Loucy (cell line): ENCODE measurements around the gene MEIKIN.

Source experiments
- EZH2phosphoT487 ChIP-seq: fragments of 200-600 bp; IDR thresholded peaks from 2 replicates; pipeline ENCODE4 v1.6.1; 2018; ENCODE audit warnings: antibody characterized with exemption, mild to moderate bottlenecking, moderate library complexity, borderline replicate concordance
- TF ChIP-seq, protein P1 (sequence below): fragments of 200-600 bp; sonication (generic); conservative IDR thresholded peaks from 2 replicates; pipeline ENCODE4 v1.5.1; 2014; ENCODE audit warnings: mild to moderate bottlenecking, antibody characterized with exemption, low read length

DNA sequence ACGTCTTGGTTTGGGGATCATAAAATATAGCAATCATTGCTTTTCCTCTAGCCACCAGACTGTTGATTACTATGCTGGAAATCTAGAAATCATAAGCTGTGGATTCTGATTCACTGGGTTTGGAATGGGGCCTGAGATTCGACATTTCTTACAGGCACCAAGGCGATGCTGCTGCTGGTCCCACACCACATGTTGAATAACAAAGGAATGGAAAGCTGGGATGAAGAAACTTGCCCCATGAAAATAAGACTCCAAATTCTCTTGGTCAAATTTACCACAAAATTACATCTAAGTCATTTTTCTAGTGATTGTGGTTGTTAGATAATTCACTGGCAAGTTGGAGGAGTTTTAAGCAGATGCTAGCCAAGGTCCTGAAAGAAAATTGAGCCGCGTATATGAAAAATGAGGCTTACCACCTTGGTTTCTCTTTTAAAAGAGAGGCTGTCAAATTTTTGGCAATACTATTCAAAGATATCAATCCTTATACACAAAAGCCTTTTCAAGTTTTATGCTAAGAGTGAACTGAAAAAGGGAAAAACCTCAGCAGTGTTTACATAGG is 23.0 kb upstream of the MEIKIN start:
- TF ChIP-seq, protein P1, sequence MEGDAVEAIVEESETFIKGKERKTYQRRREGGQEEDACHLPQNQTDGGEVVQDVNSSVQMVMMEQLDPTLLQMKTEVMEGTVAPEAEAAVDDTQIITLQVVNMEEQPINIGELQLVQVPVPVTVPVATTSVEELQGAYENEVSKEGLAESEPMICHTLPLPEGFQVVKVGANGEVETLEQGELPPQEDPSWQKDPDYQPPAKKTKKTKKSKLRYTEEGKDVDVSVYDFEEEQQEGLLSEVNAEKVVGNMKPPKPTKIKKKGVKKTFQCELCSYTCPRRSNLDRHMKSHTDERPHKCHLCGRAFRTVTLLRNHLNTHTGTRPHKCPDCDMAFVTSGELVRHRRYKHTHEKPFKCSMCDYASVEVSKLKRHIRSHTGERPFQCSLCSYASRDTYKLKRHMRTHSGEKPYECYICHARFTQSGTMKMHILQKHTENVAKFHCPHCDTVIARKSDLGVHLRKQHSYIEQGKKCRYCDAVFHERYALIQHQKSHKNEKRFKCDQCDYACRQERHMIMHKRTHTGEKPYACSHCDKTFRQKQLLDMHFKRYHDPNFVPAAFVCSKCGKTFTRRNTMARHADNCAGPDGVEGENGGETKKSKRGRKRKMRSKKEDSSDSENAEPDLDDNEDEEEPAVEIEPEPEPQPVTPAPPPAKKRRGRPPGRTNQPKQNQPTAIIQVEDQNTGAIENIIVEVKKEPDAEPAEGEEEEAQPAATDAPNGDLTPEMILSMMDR, result no peak
- TF ChIP-seq EZH2phosphoT487, result no peak
